Endodermal cell (in vitro differentiated cells): Measurements from ENCODE around the gene CBX8. TPM values are rescaled to one million over a fixed set of nuclear protein-coding genes. Genes with fewer than 3 reads are reported as not detected.

Source experiments
- DNase-seq: peaks from one replicate; pipeline ENCODE4 v3.0.0-alpha.2; 2017
- H3K27ac ChIP-seq: 2 replicates; pipeline ENCODE4 v1.5.1; 2013; ENCODE audit warnings: mild to moderate bottlenecking, low read depth, low read length, moderate library complexity
- H3K27me3 ChIP-seq: 2 replicates; pipeline ENCODE4 v1.6.1; 2013; ENCODE audit warnings: mild to moderate bottlenecking, low read length, moderate library complexity; ENCODE audit not compliant: insufficient read depth, control insufficient read depth, poor library complexity, severe bottlenecking
- H3K36me3 ChIP-seq: 2 replicates; pipeline ENCODE4 v1.7.0; 2013; ENCODE audit warnings: mild to moderate bottlenecking, low read length, moderate library complexity; ENCODE audit not compliant: control insufficient read depth, insufficient read depth
- H3K4me1 ChIP-seq: one replicate; pipeline ENCODE4 v1.7.0; 2013; ENCODE audit warnings: low read length; ENCODE audit not compliant: control insufficient read depth, insufficient read depth
- H3K4me3 ChIP-seq: 2 replicates; pipeline ENCODE4 v1.5.1; 2013; ENCODE audit warnings: mild to moderate bottlenecking, low read length, moderate library complexity
- H3K9ac ChIP-seq: 2 replicates; pipeline ENCODE4 v1.6.1; 2013; ENCODE audit warnings: mild to moderate bottlenecking, low read length, moderate library complexity; ENCODE audit not compliant: poor library complexity, severe bottlenecking; ENCODE audit errors: extremely low read depth
- H3K9me3 ChIP-seq: 2 replicates; pipeline ENCODE4 v1.6.1; 2013; ENCODE audit warnings: mild to moderate bottlenecking, low read length, moderate library complexity; ENCODE audit not compliant: control insufficient read depth
- H3K27ac Mint-ChIP-seq: 2 replicates; pipeline ENCODE4 v1.8.0; 2020; ENCODE audit warnings: mixed read lengths
- H3K27me3 Mint-ChIP-seq: 2 replicates; pipeline ENCODE4 v1.8.0; 2021; ENCODE audit warnings: mild to moderate bottlenecking, mixed read lengths; ENCODE audit not compliant: insufficient read depth
- H3K36me3 Mint-ChIP-seq: 2 replicates; pipeline ENCODE4 v1.8.0; 2020; ENCODE audit warnings: low read depth, mixed read lengths
- H3K4me1 Mint-ChIP-seq: 2 replicates; pipeline ENCODE4 v1.8.0; 2020; ENCODE audit warnings: mixed read lengths
- H3K4me3 Mint-ChIP-seq: 2 replicates; pipeline ENCODE4 v1.8.0; 2020; ENCODE audit warnings: mild to moderate bottlenecking, moderate library complexity, mixed read lengths
- H3K9me3 Mint-ChIP-seq: 2 replicates; pipeline ENCODE4 v1.8.0; 2020; ENCODE audit warnings: mild to moderate bottlenecking, mixed read lengths
- WGBS, 2 experiments: methylation state at CpG; one replicate each; pipeline versions ENCODE4 v1.1.5 to v1.1.7; 2013; ENCODE audit warnings: missing lambda C conversion rate in 2 of 2, mixed read lengths in 1 of 2; ENCODE audit not compliant: insufficient coverage in 1 of 2, insufficient read length in 1 of 2; 5-methylcytosine and 5-hydroxymethylcytosine counted together
- total RNA-seq, 2 donors: library from RNA; stranded (reverse); fragmentation: NEBNext Ultra II Directional in 1 of 2; extraction: Animal tissue kit (Norgen Biotek cat#: 25700) in 1 of 2; gene quantifications; 2 replicates in 1 of 2; 3 replicates in 1 of 2; pipeline ENCODE4 v1.2.1, GENCODE V29; 2021
- TF ChIP-seq, protein P1 (sequence below): fragments of 200-600 bp; sonication (generic); conservative IDR thresholded peaks from 2 replicates; pipeline ENCODE4 v1.5.0; 2021; ENCODE audit warnings: antibody characterized with exemption, mild to moderate bottlenecking

The CBX8 gene
- total RNA-seq, 2 donors from 2014 or later: 5.4 to 5.6 TPM

- TF ChIP-seq, protein P1, sequence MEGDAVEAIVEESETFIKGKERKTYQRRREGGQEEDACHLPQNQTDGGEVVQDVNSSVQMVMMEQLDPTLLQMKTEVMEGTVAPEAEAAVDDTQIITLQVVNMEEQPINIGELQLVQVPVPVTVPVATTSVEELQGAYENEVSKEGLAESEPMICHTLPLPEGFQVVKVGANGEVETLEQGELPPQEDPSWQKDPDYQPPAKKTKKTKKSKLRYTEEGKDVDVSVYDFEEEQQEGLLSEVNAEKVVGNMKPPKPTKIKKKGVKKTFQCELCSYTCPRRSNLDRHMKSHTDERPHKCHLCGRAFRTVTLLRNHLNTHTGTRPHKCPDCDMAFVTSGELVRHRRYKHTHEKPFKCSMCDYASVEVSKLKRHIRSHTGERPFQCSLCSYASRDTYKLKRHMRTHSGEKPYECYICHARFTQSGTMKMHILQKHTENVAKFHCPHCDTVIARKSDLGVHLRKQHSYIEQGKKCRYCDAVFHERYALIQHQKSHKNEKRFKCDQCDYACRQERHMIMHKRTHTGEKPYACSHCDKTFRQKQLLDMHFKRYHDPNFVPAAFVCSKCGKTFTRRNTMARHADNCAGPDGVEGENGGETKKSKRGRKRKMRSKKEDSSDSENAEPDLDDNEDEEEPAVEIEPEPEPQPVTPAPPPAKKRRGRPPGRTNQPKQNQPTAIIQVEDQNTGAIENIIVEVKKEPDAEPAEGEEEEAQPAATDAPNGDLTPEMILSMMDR: no peak
- no peak for DNase-seq
- Mint-ChIP-seq H3K4me3 (no peak overlapping the region), H3K9me3 (peaks cover 3% of the 10 kb centered on the region), H3K36me3 (peaks cover 3% of the 10 kb centered on the region), H3K4me1 (peaks cover 18% of the 10 kb centered on the region), H3K27me3 (peaks cover 95% of the 10 kb centered on the region), H3K27ac (no peak overlapping the region)
- no peak overlapping the region for H3K27ac ChIP-seq
- 78 to 84% methylated on average over 4 to 11 of the region's 11 CpGs for WGBS, 2 experiments
- H3K27me3 ChIP-seq: peaks cover 70% of the 10 kb centered on the region
- no peak overlapping the region for H3K9ac ChIP-seq
- no peak overlapping the region for H3K4me3 ChIP-seq
- no peaks in the 10 kb centered on the region for H3K4me1 ChIP-seq
- no peaks in the 10 kb centered on the region for H3K36me3 ChIP-seq
- H3K9me3 ChIP-seq: no peaks in the 10 kb centered on the region
Observed at GRCh38 chr17:79826204-79826680, 29.4 kb upstream of the CBX8 start.

- DNase-seq: no peak
- no peak overlapping the region for H3K9ac ChIP-seq
- no peaks in the 10 kb centered on the region for H3K36me3 ChIP-seq
- Mint-ChIP-seq H3K36me3 (peaks cover 3% of the 10 kb centered on the region), H3K4me3 (no peak overlapping the region), H3K27ac (no peak overlapping the region), H3K4me1 (peaks cover 18% of the 10 kb centered on the region), H3K9me3 (peaks cover 3% of the 10 kb centered on the region), H3K27me3 (peaks cover 95% of the 10 kb centered on the region)
- H3K4me1 ChIP-seq: no peaks in the 10 kb centered on the region
- no peak overlapping the region for H3K27ac ChIP-seq
- peaks cover 70% of the 10 kb centered on the region for H3K27me3 ChIP-seq
- WGBS, 2 experiments: 84 to 96% methylated on average over 3 to 5 of the region's 5 CpGs
- TF ChIP-seq, protein P1: no peak
- H3K4me3 ChIP-seq: no peak overlapping the region
- no peaks in the 10 kb centered on the region for H3K9me3 ChIP-seq
Observed at GRCh38 chr17:79825580-79825921, 28.7 kb upstream of the CBX8 start.

DNA sequence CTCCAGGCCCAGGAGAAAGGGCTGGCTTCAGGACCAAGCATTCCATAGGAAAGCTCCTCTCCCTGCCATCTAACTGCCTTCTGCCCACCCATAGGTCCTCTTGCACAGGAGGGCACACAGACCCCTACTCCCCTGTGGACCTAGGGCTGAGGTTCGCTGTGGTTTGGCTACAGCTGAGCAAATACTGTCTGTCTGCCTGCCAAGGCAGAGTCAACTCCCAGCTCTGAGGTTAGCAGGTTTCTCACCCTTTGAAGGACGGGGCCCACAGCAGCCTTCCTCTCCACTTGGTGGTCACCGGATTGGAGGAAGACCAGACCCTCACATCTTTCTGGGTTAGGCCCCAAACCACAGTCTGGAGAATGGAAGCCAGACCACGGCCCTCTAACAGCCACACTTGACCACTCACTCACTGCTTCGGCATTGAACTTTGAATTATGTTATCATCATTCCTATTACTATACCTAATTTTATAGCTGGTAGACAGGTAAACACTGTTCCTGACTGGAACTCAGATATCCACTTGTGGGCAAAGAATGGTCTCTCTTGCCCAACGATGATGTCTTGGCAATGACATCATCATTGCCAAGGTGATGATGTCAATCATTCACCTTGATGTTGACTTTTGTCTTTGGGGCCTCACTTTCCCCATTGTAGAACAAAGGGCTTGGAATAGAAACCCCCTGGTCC lies 28.2 kb upstream of the CBX8 start:
- Histone ChIP-seq H3K9ac (no peak overlapping the region), H3K27ac (no peak overlapping the region), H3K27me3 (peaks cover 70% of the 10 kb centered on the region), H3K9me3 (no peaks in the 10 kb centered on the region), H3K4me3 (no peak overlapping the region), H3K4me1 (no peaks in the 10 kb centered on the region), H3K36me3 (no peaks in the 10 kb centered on the region)
- TF ChIP-seq, protein P1: no peak
- DNase-seq: no peak
- H3K27me3 Mint-ChIP-seq: peaks cover 95% of the 10 kb centered on the region
- peaks cover 3% of the 10 kb centered on the region for H3K36me3 Mint-ChIP-seq
- H3K4me1 Mint-ChIP-seq: peaks cover 18% of the 10 kb centered on the region
- WGBS, 2 experiments: 87 to 91% methylated on average over 6 of the region's 6 CpGs
- no peak overlapping the region for H3K4me3 Mint-ChIP-seq
- peaks cover 3% of the 10 kb centered on the region for H3K9me3 Mint-ChIP-seq
- no peak overlapping the region for H3K27ac Mint-ChIP-seq
